GOT3 (cell line): ENCODE measurements around the gene KIAA0825.
A peak's percentile ranks its signal among the peaks of the same experiment; 100 is the strongest.
"Not testable (repeated sequence)": the region's sequence is repeated elsewhere in the genome, so short reads cannot be mapped to it uniquely, and the experiment has no call there.

Experiments used
- DNase-seq: peaks from one replicate; lab custom pipeline; 2025; ENCODE audit warnings: mixed read lengths; lab: John Stamatoyannopoulos, UW

KIAA0825 gene

GRCh38 chr5:94175912-94176311 lies 442.5 kb downstream of the KIAA0825 start:
- no peak for DNase-seq

GRCh38 chr5:94174748-94175411 lies 443.5 kb downstream of the KIAA0825 start:
- no peak for DNase-seq

- no peak for DNase-seq
Observed at GRCh38 chr5:94173100-94173499, 445.3 kb downstream of the KIAA0825 start.

GRCh38 chr5:94171070-94171469 lies 447.3 kb downstream of the KIAA0825 start:
- DNase-seq, result not testable (repeated sequence)

DNA sequence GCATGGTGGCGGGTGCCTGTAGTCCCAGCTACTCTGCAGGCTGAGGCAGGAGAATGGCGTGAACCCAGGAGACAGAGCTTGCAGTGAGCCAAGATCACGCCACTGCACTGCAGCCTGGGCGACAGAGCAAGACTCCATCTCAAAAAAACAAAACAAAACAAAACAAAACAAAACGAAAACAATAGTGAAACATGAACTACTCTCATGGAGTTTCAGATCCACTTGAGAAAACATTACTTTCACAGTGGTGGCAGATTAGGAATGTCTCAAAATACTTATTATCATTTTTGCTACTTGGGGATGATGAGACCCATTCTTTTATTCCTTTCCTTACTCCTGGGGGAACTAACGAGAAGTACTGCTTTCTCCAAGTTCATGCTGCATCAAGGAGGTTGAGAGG lies 448.2 kb downstream of the KIAA0825 start:
- DNase-seq, result not testable (repeated sequence)

DNA sequence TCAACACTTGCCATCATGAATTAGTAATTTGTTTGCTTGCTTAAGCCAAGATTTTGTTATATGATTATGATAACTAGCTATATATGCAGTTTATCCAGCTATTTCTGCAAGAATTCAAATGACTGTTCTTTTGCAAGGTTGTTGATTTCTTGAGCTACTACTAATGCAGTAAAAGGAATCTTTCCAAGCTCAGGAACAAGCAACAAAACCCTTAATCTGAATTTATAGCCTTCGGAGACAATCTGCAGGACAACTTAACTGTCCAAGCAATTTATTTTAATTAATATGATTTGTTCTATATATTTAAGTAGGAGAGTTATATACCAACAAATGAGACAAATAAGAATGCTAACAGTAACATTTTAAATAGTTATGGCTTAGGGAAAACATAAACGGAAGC lies 450.3 kb downstream of the KIAA0825 start:
- no peak for DNase-seq

- DNase-seq, result no peak
Observed at GRCh38 chr5:94161801-94162200, 456.6 kb downstream of the KIAA0825 start.

DNA sequence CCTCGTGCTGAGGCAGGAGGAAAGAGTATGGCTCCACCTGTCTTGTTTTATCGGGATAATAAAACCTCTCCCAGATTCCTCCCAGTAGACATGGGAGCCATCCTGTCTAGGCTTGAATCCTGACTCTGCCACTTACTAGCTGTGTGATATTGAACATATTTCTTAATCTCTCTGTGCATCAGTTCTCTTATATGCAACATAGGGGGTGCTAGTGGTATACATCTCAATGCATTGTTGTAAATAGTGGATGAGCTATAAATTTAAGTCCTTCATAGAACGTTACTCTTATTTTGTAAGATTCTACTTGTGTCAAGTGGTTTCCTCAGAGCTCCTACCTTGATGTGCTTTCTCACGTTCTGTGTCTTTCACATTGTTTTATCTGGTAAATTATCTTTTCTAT lies 459.3 kb downstream of the KIAA0825 start:
- DNase-seq, result no peak

DNA sequence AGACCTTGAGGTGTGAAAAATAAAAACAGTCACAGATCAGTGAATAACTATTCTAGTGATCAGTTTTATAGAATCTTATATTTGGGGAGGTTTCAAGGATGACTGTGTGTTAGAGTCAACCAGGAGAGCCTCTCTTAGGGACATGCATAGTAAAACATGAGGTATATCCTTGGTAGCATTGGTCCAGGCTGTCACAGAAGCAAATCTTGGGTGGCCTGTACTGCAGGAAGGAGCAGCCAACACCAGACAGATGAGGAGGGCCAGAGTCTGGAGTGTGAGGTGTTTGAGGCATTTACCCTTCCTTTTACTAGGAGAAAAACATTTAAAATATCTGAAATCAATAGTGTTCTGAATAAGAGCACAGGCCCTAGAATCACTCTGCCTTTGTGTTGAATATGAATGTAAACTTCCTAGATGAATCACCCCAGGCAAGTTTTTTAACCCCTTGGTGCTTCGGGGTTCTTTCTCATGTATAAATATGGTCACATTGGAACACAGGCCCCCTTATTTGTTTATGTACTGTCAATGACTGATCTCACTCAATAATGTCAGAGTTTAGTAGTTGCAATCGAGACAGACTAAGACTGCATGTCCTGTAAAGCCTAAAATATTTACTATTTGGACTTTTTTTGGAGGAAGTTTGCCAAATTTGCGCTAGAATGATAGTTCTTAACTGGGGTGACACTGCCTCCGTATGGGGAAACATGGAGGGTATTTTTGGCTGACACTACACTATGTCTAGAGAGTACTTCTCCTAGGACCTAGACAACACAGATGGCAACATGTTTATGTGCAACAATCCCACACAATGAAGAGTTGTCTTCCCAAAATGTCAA lies 460.5 kb downstream of the KIAA0825 start:
- no peak for DNase-seq

DNA sequence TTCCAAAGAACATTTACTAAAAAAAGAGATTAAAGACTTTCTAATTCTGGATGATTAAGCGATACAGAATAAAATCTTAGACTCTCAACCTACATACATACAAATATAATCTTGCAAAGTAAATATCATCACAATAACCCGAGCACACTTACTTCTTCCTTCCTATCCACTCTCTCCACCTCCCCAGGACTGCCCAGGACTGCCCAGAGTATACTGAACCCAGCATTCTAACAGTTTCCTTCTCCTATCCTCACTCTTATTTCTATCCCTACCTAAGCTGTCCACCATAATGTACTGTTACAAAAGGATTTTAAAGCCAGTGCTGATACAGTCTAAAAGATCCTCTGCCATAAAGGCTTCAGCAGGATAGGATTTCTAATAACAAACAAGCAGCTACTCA lies 463.7 kb downstream of the KIAA0825 start:
- DNase-seq, result no peak

DNA sequence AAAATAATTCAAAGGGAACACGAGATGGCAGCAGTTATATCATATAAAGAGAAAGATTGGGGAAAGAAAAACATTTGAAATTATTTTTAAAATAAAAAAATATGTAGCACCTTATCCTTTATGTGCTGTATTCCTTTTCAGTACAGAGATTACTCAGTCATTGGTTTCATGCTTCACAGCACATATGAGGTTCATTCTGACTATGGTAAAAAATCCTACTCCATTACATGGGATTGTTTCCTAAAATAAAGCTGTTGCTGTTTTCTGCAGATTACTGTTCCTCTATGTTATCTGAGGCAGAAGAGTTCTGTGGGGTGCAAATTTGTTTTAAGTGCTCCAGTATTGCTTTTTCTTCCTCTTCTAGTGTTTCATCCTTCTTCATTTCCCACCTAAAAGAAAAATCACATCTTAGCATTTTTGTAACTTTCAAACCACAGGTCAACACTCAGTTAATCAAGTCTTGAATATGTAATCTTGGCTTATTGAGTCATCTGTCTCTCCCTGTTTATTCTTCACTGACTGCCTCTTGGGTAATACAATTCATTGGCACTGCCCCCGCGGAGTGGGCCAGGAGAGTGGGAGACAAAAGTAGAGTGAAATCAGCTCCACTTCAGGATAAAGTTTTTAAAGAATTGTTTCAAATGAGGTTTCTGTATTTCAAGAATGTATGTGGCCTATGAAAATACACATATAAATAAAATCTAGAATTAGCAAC lies 464.5 kb downstream of the KIAA0825 start:
- no peak for DNase-seq

GRCh38 chr5:94143621-94144020 lies 474.8 kb downstream of the KIAA0825 start:
- DNase-seq, result not testable (repeated sequence)

GRCh38 chr5:94140300-94140699 lies 478.1 kb downstream of the KIAA0825 start:
- no peak for DNase-seq

DNA sequence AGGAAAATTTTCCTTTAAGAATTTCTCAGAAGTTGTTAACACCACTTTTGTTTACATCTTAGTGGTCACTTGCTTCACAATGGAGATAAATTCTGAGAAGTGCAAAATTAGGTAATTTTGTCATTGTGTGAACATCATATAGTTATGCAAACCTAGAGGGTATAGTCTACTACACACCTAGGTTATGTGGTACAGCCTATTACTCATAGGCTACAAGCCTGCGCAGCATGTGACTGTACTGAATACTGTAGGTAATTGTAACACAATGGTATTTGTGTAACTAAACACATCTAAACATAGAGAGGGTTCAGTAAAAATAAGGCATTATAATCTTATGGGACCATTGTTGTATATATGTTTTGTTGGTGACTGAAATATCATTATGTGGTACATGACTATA lies 488.3 kb downstream of the KIAA0825 start:
- DNase-seq, result no peak

- DNase-seq, result no peak
Observed at GRCh38 chr5:94125107-94125506, 493.3 kb downstream of the KIAA0825 start.

- not testable (repeated sequence) for DNase-seq
Observed at GRCh38 chr5:94116317-94116716, 502.1 kb downstream of the KIAA0825 start.

GRCh38 chr5:94113087-94113486 lies 505.3 kb downstream of the KIAA0825 start:
- no peak for DNase-seq

- peak; percentile 75 for DNase-seq
Observed at GRCh38 chr5:94111209-94112004, 507.0 kb downstream of the KIAA0825 start.

- DNase-seq, result no peak
Observed at GRCh38 chr5:94103514-94104245, 514.7 kb downstream of the KIAA0825 start.
